Suprapubic skin (tissue), 4 donors: Measurements from ENCODE around the gene IFNL1. TPM values are rescaled to one million over a fixed set of nuclear protein-coding genes. Genes with fewer than 3 reads are reported as not detected.
"Not testable (repeated sequence)": the region's sequence is repeated elsewhere in the genome, so short reads cannot be mapped to it uniquely, and the experiment has no call there.

Experiments
- DNase-seq, 2 donors: peaks; one replicate each; pipeline ENCODE4 v3.0.0-alpha.2; 2019; ENCODE audit warnings: low spot score in 2 of 2
- H3K27ac ChIP-seq: fragments of 200-600 bp; sonication (generic); one replicate; pipeline ENCODE4 v1.5.1; 2019
- H3K27me3 ChIP-seq: fragments of 200-600 bp; sonication (generic); one replicate; pipeline ENCODE4 v1.5.1; 2019
- H3K36me3 ChIP-seq: fragments of 200-600 bp; sonication (generic); one replicate; pipeline ENCODE4 v1.5.1; 2019
- H3K4me1 ChIP-seq: fragments of 200-600 bp; sonication (generic); one replicate; pipeline ENCODE4 v1.5.1; 2019
- H3K4me3 ChIP-seq: fragments of 200-600 bp; sonication (generic); one replicate; pipeline ENCODE4 v1.5.1; 2019; ENCODE audit warnings: mild to moderate bottlenecking
- H3K9me3 ChIP-seq: fragments of 200-600 bp; sonication (generic); one replicate; pipeline ENCODE4 v1.5.1; 2019
- EP300 ChIP-seq: sonication (generic); formaldehyde crosslinking; IDR thresholded peaks from one replicate; pipeline ENCODE4 v1.6.1; 2017; ENCODE audit warnings: antibody characterized with exemption
- POLR2A ChIP-seq, 2 donors: fragments of 450-650 bp; IDR thresholded peaks; one replicate each; pipeline ENCODE4 v1.6.1; 2017; ENCODE audit warnings: antibody characterized with exemption in 2 of 2, mild to moderate bottlenecking in 2 of 2, moderate library complexity in 2 of 2
- POLR2AphosphoS5 ChIP-seq, 3 donors: sonication (generic); formaldehyde crosslinking; IDR thresholded peaks; one replicate each; pipeline ENCODE4 v1.6.1; 2017; ENCODE audit warnings: antibody characterized with exemption in 3 of 3
- WGBS: methylation state at CpG from one replicate; pipeline ENCODE4 v1.1.5; 2018; 5-methylcytosine and 5-hydroxymethylcytosine counted together
- total RNA-seq, 4 donors: library from RNA; depleted of rRNA; stranded (reverse); fragments of >200 nt; gene quantifications; one replicate each; pipeline ENCODE4 v1.1.0, GENCODE V29; 2016
- TF ChIP-seq, protein P1 (sequence below), 2 donors: fragments of 200-600 bp in 1 of 2; fragments of 450-650 bp in 1 of 2; sonication (generic) in 1 of 2; IDR thresholded peaks; one replicate each; pipeline ENCODE4 v1.5.1; 2016 to 2019; ENCODE audit warnings: antibody characterized with exemption in 2 of 2, mild to moderate bottlenecking in 1 of 2, moderate library complexity in 1 of 2

Gene IFNL1
- total RNA-seq, 4 donors from 2014 or later, result not detected

DNA sequence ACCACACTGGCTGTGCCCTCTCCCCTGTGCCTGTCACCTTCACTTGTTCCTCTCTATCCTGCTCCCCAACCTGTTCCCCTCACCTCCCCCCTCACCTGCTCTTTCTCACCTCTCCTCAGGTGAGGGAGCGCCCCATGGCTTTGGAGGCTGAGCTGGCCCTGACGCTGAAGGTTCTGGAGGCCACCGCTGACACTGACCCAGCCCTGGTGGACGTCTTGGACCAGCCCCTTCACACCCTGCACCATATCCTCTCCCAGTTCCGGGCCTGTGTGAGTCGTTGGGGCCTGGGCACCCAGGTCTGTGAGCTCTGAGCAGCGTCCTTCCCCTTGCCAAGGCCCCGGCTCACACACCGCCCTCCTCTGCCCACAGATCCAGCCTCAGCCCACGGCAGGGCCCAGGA lies 26.8 kb upstream of the IFNL1 start:
- H3K36me3 ChIP-seq, H3K4me3 ChIP-seq, H3K9me3 ChIP-seq, H3K27ac ChIP-seq, H3K4me1 ChIP-seq: not testable (repeated sequence)
- H3K27me3 ChIP-seq, result peaks cover 40% of the 10 kb centered on the region
- WGBS, result 69% methylated on average over 7 of the region's 10 CpGs
- DNase-seq, result peak; percentile 30 to 50

DNA sequence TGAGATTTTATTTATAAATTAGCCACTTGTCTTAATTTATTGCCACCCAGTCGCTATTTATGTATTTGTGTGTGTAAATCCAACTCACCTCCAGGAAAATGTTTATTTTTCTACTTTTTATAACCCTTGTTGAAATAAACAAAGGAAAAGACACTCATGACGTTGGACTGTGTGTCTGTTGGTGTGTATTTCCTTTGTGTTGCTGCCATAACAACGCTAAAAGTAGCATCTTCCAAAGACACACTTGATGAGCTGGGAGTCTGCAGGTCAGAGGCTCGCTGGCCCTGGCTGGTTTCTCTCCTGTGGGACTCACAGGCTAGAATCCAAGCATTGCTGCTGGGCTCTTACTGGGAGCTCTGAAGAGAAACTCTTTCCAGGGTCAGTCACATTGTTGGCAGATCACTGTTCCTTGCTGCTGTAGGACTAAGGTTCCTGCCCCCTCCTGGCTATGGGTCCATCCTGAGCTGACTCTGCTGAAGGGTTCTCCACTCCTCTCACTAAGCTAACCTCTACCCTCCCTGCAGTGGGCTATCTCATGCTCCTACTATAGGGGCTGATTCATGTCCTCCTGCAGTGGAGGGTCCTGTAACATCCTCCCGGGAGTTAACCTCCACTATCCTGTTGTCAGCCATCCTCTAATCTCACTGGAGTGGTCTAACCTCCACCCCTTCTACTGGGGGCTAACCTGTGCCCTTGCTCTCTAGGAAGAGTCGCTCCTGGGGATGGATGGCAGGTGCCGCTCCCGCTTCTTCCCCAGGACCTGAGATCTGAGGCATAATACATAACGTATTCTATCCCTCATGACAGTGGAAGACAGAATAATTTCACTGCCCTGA lies 26.0 kb upstream of the IFNL1 start:
- H3K4me3 ChIP-seq, result no peak overlapping the region
- TF ChIP-seq, protein P1, sequence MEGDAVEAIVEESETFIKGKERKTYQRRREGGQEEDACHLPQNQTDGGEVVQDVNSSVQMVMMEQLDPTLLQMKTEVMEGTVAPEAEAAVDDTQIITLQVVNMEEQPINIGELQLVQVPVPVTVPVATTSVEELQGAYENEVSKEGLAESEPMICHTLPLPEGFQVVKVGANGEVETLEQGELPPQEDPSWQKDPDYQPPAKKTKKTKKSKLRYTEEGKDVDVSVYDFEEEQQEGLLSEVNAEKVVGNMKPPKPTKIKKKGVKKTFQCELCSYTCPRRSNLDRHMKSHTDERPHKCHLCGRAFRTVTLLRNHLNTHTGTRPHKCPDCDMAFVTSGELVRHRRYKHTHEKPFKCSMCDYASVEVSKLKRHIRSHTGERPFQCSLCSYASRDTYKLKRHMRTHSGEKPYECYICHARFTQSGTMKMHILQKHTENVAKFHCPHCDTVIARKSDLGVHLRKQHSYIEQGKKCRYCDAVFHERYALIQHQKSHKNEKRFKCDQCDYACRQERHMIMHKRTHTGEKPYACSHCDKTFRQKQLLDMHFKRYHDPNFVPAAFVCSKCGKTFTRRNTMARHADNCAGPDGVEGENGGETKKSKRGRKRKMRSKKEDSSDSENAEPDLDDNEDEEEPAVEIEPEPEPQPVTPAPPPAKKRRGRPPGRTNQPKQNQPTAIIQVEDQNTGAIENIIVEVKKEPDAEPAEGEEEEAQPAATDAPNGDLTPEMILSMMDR (IDR thresholded peaks at IDR 0.05), result no peak
- TF ChIP-seq POLR2A (IDR thresholded peaks at IDR 0.05), result no peak
- H3K27ac ChIP-seq, result no peak overlapping the region
- no peaks in the 10 kb centered on the region for H3K36me3 ChIP-seq
- peaks cover under 1% of the 10 kb centered on the region for H3K4me1 ChIP-seq
- WGBS, result 81% methylated on average over 9 of the region's 9 CpGs
- no peaks in the 10 kb centered on the region for H3K9me3 ChIP-seq
- peak; percentile 24 to 37 for DNase-seq
- peaks cover 31% of the 10 kb centered on the region for H3K27me3 ChIP-seq

DNA sequence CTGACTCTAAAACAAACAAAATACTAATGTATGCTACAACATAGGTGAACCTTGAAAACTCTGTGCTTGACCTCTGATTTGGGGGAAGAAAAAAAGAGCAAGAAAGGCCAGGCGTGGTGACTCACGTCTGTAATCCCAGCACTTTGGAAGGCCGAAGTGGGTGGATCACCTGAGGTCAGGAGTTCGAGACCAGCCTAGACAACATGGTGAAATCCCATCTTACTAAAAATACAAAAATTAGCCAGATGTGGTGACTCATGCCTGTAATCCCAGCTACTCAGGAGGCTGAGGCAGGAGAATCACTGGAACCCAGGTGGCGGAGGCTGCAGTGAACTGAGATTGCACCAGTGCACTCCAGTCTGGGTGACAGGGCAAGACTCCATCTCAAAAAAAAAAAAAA lies 22.3 kb upstream of the IFNL1 start:
- H3K4me3 ChIP-seq, H3K9me3 ChIP-seq, H3K36me3 ChIP-seq, H3K27ac ChIP-seq, H3K4me1 ChIP-seq: not testable (repeated sequence)
- DNase-seq, result peak; percentile 4 to 35
- H3K27me3 ChIP-seq, result peaks cover 15% of the 10 kb centered on the region
- 86% methylated on average over 5 of the region's 5 CpGs for WGBS

DNA sequence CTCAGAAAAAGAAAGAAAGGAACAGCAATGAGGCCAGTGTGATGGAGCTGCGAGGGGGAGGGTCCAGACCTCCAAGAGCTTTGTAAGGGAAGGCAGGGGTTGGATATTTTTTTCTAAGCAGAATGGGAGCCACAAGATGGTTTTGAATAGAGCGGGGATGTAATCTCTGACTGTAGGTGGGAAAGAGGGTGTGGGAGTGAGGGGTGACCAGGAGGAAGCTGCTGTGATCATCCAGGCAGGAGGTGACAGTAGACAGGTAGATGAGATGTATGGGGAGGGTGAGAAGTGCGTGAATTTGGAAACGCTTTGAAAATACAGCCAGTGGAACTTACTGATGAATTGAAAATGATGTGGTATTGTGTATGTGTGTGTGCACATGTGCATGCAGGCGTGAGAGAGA lies 20.6 kb upstream of the IFNL1 start:
- Histone ChIP-seq H3K4me3 (no peak overlapping the region), H3K36me3 (no peaks in the 10 kb centered on the region), H3K9me3 (no peaks in the 10 kb centered on the region), H3K27me3 (peaks cover 7% of the 10 kb centered on the region), H3K4me1 (no peaks in the 10 kb centered on the region), H3K27ac (no peak overlapping the region)
- WGBS, result 81% methylated on average over 5 of the region's 5 CpGs
- TF ChIP-seq POLR2AphosphoS5 (IDR thresholded peaks at IDR 0.05), result no peak
- no peak for TF ChIP-seq POLR2A (IDR thresholded peaks at IDR 0.05)
- no peak for TF ChIP-seq EP300
- TF ChIP-seq, protein P1 (IDR thresholded peaks at IDR 0.05), result no peak
- DNase-seq, result peak in 1 of 2 donors; percentile 31

DNA sequence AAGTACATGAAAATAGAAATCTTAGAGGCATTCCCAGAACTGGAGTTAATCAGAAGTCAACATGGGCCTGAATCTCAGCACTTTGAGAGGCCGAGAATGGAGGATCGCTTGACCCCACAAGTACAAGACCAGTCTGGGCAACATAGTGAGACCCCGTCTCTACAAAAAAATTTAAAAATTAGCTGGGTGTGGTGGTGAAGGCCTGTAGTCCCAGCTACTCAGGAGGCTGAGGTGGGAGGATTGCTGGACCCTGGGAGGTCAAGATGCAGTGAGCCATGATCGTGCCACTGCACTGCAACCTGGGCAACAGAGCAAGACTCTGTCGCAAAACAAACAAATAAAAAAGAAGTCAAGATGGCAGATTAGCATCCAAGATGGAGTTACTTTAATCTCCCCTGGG lies 19.5 kb upstream of the IFNL1 start:
- no peak overlapping the region for H3K4me3 ChIP-seq
- DNase-seq, result peak in 1 of 2 donors; percentile 8
- no peaks in the 10 kb centered on the region for H3K36me3 ChIP-seq
- H3K9me3 ChIP-seq, result peaks cover under 1% of the 10 kb centered on the region
- 89% methylated on average over 5 of the region's 5 CpGs for WGBS
- H3K4me1 ChIP-seq, result no peaks in the 10 kb centered on the region
- H3K27me3 ChIP-seq, result peaks cover 2% of the 10 kb centered on the region
- H3K27ac ChIP-seq, result no peak overlapping the region
- TF ChIP-seq EP300 (no peak), POLR2AphosphoS5 (IDR thresholded peaks at IDR 0.05) (no peak)

DNA sequence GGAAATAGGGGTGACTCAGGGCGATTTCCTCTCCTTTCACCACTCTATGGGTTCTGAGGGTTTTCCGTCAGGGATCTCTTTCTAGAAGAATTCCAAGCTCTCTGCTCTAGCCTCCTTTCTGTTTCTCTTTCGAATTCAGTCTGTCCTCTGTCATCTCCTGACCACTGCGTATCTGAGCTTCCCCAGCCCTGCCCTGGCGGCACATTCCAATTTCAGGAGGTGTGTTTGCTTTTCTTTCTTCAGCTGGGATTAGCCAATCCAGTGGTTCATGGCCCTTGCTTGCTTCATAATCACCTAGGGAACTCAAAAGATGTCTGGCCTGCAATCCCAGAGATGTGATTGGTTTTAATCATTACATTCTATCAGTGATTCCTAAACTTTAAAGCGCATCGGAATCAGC lies 18.6 kb upstream of the IFNL1 start:
- peaks cover 8% of the 10 kb centered on the region for H3K9me3 ChIP-seq
- no peaks in the 10 kb centered on the region for H3K4me1 ChIP-seq
- H3K27ac ChIP-seq, result no peak overlapping the region
- peaks cover 2% of the 10 kb centered on the region for H3K27me3 ChIP-seq
- peak in 1 of 2 donors; percentile 2 for DNase-seq
- H3K4me3 ChIP-seq, result no peak overlapping the region
- no peaks in the 10 kb centered on the region for H3K36me3 ChIP-seq
- TF ChIP-seq, protein P1 (IDR thresholded peaks at IDR 0.05), result no peak
- TF ChIP-seq POLR2A (IDR thresholded peaks at IDR 0.05) (no peak), POLR2AphosphoS5 (IDR thresholded peaks at IDR 0.05) (no peak), EP300 (no peak)
- WGBS, result 85% methylated on average over 7 of the region's 7 CpGs

DNA sequence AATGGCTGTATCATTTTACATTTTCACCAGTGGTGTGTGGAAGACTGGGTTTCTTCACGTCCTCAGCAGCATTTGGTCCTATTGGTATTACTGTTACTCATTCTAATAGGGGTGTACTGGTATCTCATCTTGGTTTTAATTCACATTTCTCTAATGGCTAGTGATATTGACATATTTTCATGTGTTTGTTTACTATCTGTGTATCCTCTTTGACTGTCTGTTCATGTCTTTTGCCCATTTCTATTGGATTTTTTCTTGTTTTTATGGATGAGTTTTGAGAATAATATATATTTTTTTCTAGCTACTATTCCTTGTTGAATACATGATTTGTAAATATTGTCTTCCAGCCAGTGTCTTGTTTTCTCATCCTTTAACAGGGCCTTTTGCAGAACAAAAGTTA lies 14.2 kb upstream of the IFNL1 start:
- Histone ChIP-seq H3K27ac (no peak overlapping the region), H3K4me1 (no peaks in the 10 kb centered on the region), H3K36me3 (no peaks in the 10 kb centered on the region), H3K27me3 (no peaks in the 10 kb centered on the region), H3K9me3 (peaks cover 8% of the 10 kb centered on the region), H3K4me3 (no peak overlapping the region)
- no peak for TF ChIP-seq POLR2A (IDR thresholded peaks at IDR 0.05)
- TF ChIP-seq POLR2AphosphoS5 (IDR thresholded peaks at IDR 0.05), result no peak
- TF ChIP-seq, protein P1 (IDR thresholded peaks at IDR 0.05), result no peak
- TF ChIP-seq EP300, result no peak
- WGBS, result 72% methylated on average over 1 of the region's 1 CpG
- DNase-seq, result no peak
